Cortex of kidney (tissue), 1 donor: Measurements from ENCODE around the gene DOCK10.

Experiments used
- DNase-seq: peaks from one replicate; lab custom pipeline; 2025; lab: John Stamatoyannopoulos, UW

Gene DOCK10

DNA sequence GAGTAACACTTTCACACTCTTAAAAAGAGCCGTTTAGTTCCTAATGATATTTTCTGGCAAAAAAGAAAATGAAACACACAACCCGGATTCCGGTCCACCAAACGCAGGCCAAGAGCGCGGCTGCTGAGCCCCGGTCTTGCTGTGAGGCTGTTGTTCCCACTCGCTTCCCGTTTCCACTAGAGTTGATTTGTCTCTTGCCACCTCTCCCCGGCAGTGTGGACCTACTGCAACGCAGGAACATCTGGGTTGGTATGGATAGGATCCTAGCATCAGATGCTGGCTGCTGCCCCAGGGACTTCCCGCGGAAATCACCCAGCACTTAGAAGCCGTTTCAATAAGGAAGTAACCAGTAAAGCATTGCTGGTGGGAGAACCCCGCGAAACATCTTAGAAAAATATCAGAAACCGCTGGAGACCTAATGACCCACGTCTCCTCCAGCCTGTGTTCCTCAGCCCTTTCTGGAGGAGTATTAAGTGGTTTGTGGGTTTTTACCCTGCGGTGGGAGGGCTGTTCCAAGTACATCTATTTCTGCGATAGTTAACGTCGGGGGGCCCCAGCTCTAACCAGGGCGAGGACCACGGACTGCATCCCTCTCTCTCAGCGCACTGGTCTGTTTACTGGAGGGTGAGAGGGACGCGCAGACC lies 939 bp downstream of the DOCK10 start:
- DNase-seq = no peak

DNA sequence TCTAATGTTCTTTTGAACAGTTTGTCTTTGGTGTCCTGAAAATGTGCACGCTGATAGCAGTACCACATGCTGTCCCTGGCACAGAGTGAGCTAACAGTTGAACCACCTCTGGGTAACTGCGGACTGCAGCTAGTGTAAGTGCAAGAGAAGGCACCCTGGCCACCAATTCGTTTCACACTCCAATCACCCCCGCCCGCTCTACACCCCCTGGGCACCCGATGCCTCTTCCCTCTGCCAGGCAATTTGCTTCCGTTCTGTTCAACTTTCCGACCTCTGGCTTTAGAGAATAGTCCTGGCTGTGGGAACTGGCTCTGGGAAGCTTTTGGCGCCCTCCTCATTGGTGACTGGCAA lies 1.4 kb downstream of the DOCK10 start:
- DNase-seq = no peak

DNA sequence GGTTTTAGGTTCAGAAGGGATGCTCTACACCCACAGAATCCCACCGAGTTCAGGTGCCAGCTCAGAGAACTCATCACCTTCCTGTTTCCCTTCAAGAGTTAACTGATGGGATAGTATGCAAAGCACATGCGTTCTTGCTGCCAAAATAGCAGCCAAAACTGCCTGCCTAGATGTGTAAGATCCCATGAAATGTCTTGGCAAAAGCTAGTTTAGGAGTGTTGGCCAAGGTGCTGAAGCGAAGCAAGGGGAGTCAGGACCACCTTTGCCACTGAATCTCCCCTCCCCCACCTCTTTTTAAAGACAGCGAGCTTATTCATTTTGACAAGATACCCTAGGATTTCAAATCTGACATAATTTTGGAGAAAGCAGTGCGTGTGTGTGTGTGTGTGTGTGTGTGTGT lies 2.1 kb downstream of the DOCK10 start:
- no peak for DNase-seq

DNA sequence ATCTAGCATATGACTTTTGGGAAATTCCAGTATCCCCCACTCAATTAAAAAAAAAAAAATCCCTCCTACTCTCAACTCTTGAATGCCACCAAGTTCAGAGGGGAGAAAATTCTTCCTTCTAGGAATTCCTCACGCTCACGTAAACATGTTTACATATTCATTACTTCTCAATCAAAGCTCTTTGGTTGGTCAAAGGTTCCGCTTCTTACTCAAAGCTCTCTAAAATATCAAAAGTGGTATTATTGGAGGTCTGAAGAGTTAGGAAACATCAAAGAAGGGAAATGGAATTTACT lies 4.1 kb downstream of the DOCK10 start:
- no peak for DNase-seq

DNA sequence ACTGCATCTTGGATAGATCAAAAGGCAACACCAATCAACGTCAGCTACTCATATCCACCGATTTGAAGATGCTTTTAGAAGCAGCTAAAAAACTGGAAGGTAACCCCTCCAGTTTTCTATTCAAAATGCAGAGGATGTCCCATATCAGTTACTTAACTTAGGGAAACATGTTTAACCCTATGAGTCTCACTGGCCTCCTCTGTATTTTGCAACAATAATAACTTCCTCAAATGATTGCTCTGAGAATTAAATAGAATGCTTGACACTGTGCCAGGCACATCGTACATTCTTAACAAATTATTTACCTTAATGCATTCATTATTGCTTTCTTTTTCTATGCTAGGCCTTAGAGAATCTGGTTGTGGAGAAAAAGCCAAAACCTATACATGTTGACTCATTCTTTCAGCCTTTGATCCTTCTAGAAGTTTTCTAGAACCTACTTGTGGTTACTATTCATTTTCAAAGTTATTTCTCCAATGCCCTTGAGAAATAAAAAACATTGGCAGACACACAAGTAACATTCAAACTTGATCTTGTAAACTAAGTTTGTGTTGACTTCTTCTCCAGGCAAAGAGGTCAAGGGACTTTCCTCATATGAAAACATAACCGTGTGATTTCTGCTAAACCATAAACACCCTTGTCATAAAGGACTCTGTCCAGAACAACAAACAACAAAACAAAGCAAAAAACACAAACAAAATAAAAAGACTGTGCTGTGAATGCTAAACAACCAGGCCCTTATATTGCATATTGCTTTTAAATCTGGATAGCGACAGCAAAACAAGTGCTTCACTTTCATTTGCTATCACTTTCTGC lies 4.6 kb downstream of the DOCK10 start:
- DNase-seq = no peak

DNA sequence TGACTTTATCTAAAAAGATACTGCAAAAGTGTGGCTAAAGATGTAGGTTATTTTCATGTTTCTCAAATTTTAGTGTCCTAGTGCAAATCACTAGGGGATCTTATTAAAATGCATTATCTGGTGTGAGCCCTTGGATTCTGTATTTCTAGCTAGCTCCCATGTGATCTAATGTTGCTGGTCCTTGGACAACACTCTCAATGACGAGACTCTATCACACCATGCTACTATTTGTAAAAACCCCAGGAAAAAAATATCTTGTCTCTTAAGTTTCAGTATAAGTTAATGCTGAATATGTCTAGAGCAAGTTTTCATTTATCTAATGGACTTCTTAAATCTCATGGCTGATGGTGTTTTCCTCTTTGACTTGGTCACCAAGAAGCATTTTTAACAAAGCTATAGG lies 5.8 kb downstream of the DOCK10 start:
- DNase-seq = no peak

DNA sequence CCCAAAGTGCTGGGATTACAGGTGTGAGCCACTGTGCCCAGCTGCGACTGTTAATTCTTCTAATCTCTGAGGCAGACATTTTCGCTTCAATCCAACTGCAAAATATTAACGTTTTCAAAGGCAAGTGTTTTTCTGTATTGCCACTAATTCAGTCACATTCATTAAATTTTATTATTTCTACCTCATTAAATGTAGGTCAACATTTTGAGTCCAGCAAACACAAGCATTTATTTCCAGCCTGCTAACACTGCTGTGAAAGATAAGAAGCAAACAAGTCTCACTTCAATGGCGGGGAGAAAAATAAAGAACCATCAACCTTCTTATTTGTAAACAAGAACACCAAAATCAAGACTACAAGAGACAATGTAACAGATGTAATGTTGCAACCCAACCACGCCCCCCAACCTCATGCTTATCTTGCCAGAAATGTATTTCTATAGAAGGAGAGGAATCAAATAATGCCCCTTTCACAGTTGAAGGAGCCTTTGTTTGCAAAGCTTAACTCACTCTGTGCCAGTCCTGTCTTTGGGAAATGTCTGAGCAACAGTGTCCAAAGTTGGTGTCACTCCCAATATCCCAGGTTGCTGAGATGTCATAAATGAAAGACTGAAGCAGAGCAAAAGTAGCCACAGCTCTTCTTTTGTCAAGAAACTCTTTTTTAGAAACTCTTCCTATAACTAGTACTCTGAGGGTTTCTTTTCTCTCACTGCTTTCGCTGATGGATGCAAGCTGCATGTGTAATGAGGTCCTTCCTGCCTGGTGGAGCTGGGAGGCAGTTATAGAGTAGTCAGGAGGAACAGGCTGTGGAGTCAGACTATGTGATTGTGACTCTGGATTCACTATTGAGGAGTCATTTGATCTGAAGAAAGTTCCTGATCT lies 8.6 kb downstream of the DOCK10 start:
- no peak for DNase-seq

DNA sequence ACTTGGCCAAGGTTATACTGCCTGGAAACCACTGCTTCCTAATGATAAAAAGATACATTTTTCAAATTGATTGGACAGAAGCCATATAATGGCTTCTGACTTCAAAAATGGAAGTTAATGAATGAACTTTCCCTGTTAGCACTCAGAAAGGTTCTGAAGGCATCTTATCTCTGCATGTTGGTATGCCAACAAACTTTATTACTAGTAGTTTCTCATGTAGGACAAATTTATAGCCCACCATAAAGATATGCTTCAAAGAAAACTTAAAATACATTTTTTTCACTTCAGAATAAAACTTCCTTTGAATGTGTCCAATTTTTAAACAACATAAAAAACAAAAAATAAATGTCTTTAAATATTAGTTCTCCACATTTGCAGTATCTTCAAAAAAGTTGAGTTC lies 10.0 kb downstream of the DOCK10 start:
- DNase-seq = no peak

DNA sequence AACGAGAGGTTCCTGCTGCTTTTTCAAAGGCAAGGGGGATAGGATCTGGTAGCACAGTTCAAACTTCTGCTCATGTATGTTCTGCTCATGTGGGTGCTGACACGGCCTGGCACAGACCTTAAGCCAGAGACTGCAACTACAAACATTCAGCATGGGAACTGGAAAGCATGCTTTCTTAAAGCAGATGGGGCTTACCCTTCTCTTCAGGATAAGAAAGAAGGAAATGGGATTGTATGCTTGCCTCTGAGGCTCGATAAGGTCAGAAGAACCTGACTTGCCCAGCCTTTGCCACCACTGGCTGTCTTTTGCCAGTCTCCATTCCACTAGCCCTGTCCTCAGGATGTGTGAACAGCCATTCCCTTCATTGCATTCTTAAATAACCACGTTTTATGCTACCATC lies 10.7 kb downstream of the DOCK10 start:
- DNase-seq = no peak

DNA sequence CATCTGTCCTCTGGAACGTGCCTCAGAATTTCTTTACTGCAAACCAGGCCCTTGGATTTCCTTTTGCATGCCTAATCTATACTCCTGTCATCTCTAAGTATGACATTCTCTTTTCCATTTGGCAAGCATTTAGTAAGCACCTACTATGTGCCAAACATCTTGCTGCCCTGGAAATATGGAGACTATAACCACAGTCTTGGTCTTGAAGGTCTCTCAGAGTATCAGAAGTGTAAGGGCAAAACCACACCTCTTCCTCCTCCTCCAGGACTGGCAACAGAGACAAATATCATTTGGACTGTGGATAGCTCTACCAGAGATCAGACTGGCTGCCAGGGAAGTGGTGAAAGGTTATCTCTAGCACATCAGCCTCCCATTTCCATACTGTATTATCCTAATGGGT lies 11.4 kb downstream of the DOCK10 start:
- DNase-seq = no peak

DNA sequence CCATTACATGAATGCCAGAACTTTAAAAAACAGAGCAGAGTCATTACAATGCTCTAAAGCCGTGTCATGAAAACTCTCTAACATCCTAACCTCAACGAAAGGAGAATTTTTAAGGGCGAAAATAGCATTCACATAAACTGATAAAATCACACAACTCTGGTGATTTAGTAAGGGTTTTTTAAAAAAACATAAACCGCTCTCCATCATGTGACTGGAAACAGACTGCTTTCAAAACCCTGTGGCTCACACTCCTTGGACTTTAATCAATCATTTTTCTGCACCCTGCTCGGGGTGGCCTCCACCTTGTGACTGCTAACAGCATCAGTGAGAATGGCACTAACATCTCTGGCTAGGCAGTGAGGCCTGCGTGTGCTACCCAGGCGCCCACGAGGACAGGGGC lies 12.1 kb downstream of the DOCK10 start:
- no peak for DNase-seq

DNA sequence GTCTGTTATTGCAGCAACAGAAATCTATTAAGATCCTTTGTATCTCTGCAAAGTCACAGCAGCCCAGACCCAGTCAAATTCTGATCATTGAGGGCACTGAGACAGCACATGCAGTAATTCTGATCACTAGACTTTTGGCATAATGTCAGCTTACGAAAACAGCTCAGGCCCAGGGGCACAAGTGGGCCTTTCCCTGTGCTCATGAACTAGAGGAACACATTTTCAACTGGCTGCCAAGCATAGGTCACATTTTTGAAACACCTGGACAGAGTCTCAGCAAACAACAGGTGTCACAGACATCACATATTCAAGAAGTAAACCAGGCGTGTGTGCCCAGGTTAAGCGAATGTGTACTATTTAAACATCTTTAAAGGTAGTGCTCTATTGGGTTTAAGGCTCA lies 13.7 kb downstream of the DOCK10 start:
- no peak for DNase-seq

DNA sequence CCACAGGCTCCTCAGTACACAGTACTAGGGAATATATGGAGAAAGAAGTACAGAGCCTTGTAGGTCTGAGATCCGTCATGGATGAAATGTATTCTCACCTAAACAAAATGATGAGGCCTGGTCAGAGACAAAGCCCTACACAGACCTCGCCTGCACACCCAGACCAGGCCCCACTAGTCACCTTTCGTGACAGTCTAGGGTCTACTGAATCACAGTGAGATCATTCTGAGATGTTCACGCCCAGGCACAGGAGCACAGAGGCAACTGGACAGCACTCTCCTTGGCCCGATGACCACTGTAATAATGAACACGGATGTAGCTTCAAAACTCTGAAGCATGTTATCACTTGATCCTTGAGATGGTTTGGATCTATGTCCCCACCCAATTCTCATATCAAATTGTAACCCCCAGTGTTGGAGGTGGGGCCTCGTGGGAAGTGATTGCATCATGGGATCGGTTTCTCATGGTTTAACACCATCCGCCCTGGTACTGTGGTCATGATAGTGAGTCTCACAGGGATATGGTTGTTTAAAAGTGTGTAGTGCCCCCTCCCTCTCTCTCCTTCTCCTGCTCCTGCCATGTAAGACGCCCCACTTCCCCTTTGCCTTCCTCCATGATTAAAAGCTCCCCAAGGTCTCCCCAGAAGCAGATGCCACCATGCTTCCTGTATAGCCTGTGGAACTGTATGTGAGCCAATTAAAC lies 15.1 kb downstream of the DOCK10 start:
- no peak for DNase-seq

DNA sequence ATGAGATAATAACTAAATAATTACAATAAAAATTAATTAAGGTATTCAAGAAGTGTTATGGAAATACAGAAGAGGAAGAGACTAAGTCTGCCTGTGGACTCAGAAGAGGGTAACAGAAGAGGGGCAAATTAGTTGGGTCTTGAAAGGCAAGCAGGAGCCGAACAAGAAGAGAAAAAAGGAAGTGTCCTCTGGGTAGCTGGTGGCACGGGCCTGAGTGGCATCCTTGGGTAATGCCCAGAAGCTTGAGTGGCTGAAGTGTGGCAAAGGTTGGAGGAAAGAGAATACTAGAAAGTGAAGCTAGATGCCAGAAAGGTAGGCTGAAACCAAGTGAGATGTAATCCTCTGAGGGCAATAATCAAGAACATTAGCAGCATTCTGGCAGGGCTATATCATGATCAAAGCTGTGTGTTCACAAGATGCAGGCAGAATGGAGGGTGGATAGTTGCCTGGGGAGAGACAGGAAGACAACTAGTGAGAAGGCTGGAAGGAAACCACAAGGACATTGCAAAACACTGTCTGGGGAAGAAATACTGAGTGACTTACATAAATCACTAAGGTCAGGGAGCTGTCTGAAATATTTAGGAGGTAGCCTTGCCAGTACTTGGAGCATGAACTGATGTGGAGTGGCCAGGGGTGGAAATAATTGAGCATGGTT lies 16.2 kb downstream of the DOCK10 start:
- DNase-seq = no peak

DNA sequence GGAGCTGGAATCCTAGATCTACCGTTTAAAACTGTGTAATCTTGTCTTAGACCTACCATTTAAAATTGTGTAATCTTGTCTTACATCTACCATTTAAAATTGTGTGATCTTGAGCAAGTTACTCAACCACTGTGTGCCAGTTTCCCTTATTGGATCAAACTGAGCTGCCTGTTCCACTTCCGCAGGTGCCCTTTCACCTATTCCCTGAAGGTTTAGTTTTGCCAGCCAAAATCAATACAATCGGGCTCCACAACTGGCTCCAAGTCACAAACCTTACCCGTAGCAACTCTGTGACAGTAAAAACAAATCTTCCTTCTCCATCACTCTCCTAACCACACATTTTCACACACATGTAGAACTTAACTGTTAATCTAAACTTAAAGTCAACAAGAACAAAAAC lies 20.1 kb downstream of the DOCK10 start:
- no peak for DNase-seq

DNA sequence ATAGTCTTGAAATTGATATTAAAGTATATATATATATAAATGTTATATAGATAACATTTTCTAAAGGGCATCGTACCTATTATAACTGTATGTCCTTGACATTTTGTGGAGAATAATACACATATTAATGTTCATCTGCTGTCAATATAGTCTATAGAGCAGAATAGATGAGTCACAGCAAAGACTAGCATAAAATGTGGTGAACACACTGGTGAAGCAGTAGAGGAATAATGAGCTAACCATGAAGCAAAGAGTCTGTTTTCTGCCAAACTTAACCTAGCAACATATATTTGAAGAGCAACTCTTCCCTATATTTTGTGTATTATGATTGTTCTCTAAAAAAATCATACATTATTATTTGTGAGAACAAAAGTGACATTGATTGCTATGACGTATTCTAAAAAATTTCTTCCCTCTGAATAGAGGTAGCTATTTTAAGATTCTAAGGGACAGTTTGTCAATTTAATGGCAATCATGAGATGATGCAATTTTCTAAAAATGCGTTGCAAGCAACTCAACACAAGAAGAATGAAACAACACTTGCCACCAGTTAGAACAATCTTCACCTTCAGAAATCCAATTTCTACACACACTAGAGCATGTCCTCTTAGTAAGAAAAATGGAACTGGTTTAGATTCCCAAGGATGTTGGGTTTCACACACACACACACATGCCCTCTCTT lies 22.0 kb downstream of the DOCK10 start:
- DNase-seq = no peak

DNA sequence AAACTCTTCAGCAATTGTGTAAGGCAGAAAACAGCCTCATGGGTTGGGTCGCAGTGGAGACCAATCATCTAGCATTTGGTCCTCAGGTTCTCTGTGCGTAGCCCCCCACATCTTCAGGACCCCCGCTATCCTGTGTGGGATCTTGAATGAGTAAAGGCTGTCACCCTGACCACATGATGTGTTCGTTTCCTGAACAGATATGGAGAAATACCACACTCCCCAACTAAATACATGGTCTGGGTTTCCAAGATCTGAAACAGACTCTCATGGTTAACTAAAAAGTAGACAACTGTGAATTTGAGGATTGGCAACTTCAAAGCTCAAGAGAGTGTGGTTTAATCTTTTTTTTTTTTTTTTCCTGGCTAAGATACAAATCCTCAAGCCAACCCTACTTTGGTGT lies 23.2 kb downstream of the DOCK10 start:
- no peak for DNase-seq

DNA sequence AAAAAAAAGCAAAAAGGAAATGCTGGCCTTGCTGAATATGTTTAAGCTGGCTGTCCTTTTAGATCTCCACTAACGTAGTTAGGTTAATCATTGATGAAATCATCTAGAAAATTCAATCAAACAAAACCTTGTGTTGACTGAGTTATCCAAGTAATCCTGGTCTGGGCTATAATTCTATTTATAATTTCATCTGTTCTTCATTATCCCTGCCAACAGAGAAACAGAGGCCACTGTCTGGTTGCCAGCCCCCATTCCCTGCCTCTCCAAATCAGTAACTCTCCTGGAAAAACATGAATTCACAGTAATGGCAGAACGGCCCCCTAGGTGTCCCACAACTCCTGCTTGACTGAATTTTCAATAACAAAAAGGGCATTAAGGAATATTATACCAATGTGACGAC lies 24.6 kb downstream of the DOCK10 start:
- DNase-seq = no peak

DNA sequence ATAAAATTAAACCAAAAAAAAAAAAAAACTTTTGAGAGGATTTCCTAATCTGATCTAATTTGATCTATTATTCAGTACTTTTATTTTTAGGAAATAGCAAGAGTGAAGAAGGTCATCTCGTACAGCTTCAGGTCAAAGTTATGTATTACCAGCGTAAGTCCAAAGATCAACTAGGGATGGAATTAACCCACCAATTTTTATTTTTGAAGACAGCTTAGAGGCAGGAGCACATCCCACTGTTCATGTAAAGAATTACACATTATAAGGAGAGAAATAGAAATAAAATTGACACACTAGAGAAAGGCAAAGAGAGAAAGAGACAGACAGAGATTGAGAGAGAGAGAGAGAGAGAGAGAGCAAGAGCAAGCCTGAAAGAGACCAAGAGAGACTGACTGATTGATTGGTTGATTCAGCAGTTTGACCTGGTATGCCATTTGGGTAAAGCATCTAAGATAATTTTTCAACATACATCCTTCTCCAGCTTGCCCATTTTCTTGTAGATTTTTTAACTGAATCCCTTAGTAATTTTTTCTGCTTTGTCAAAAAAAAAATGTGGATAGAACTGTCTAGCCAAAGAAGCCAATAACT lies 25.1 kb downstream of the DOCK10 start:
- no peak for DNase-seq

DNA sequence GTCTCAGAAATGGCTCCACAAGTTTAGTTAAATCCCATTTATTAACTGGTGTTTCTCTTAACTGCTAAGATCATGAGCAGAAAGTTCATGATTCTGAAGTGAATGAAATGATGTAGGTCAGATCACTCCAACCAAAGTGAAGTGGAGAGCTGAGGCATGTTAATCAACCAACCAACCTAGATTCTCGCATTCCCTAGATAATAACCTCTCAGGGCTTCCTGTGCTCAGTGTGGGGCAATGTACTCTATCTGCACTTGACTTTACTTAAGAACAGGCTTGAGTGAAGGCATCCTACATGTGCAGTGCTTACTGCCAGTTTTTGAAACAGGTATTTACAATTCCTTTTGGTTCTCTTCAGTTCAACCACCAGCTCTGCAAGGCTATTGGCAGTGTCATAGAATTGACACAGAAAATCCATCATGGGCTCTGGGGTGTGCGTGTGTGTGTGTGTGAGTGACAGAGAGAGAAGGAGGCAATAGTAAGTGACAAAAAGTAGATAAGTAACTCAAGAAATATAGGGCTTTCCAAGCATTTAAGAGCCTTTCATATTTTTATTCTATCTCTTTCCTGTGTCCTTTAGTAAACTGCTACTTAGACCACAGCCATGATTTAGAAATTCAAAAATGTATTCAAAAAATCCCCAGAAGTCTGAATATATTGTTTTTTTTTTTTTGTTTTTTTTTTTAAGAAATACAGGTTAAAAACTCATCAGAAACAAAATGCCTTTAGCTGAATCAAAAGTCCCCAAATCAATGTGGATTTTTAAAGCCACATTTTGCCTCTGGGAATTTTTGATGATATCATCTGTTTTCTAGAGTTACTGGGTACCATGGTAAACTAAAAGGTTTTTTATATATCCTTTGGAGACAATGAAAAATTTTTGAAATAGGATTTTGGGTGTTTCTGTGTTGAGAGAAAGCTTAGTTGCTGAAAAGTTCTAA lies 28.6 kb downstream of the DOCK10 start:
- DNase-seq = no peak
